ENCODE data around the gene TMEM212. TPM values are rescaled to one million over a fixed set of nuclear protein-coding genes. Genes with fewer than 3 reads are reported as not detected.

Gene TMEM212
- total RNA-seq, 5 donors from 2014 or later (not counting 1 experiment from before 2014, with no cell fraction given) = not detected

DNA sequence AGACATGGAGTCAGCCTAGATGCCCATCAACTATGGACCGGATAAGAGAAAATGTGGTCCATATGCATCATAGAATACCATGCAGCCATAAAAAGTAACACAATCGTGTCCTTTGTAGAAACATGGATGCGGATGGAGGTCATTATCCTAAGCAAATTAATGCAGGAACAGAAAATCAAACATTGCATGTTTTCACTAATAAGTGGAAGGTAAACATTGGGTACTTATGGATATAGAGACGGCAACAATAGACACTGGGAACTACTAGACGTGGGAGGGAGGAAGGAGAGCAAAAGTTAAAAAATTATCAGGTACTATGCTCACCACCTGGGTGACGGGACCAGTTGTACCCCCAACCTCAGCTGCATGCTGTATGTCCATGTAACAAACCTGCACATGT, 35.3 kb upstream of the TMEM212 start:
- no peaks in the 10 kb centered on the region for H3K9me3 ChIP-seq
- H3K4me1 ChIP-seq (ENCODE audit: control insufficient read depth in 1 of 2, extremely low read depth in 1 of 2, insufficient read depth in 2 of 2, low read length in 2 of 2) = peaks cover 0 to 15% of the 10 kb centered on the region in 2 experiments
- no CpG with 5 or more reads among the region's 6 CpGs for WGBS (ENCODE audit: insufficient coverage)
- H3K36me3 Mint-ChIP-seq = no peaks in the 10 kb centered on the region
- no peaks in the 10 kb centered on the region for H3K9me3 Mint-ChIP-seq
- H3K4me3 Mint-ChIP-seq = no peak overlapping the region
- ChIA-PET CTCF (no interaction called here), POLR2A (no interaction called here)
- DNase-seq (no peak), ATAC-seq (replicated peaks in 1 of 4) (no peak)
- H3K27me3 ChIP-seq (replicated peaks in 1 of 2; ENCODE audit: control insufficient read depth in 2 of 2, extremely low read depth in 1 of 2, insufficient read depth in 2 of 2, low read length in 1 of 2) = peaks cover 0 to 14% of the 10 kb centered on the region in 2 experiments
- H3K36me3 ChIP-seq (ENCODE audit: control insufficient read depth in 2 of 2, extremely low read depth in 1 of 2, insufficient read depth in 1 of 2, low read length in 1 of 2) = no peaks in the 10 kb centered on the region
- no peak overlapping the region for H3K27ac ChIP-seq (ENCODE audit: low read length)
- H3K4me1 Mint-ChIP-seq = peaks cover 10 to 17% (median 14%) of the 10 kb centered on the region in 3 donors
- no peak overlapping the region for H3K27ac Mint-ChIP-seq
- H3K27me3 Mint-ChIP-seq = peaks cover 28 to 35% of the 10 kb centered on the region in 2 donors
- no peak overlapping the region for H3K4me3 ChIP-seq (ENCODE audit: control insufficient read depth in 1 of 2, extremely low read depth in 1 of 2, low read length in 1 of 2)

DNA sequence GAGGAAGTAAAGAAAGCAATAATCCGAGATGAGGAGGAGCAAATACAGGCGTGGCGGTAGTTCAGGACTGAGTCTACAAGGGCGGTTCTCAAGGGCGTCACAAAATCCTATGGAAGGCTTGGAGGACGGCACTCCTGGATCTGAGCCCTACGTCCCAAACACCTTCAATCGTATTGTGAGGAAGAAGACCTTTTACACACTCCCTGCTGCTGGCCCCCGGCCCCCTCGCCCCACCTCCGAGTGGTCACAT, 33.6 kb upstream of the TMEM212 start:
- Histone ChIP-seq H3K36me3 (ENCODE audit: control insufficient read depth in 2 of 2, extremely low read depth in 1 of 2, insufficient read depth in 1 of 2, low read length in 1 of 2) (no peaks in the 10 kb centered on the region), H3K27me3 (replicated peaks in 1 of 2; ENCODE audit: control insufficient read depth in 2 of 2, extremely low read depth in 1 of 2, insufficient read depth in 2 of 2, low read length in 1 of 2) (peaks cover 0 to 14% of the 10 kb centered on the region in 2 experiments), H3K9me3 (no peaks in the 10 kb centered on the region), H3K4me1 (ENCODE audit: control insufficient read depth in 1 of 2, extremely low read depth in 1 of 2, insufficient read depth in 2 of 2, low read length in 2 of 2) (peaks cover 0 to 15% of the 10 kb centered on the region in 2 experiments), H3K27ac (ENCODE audit: low read length) (no peak overlapping the region), H3K4me3 (ENCODE audit: control insufficient read depth in 1 of 2, extremely low read depth in 1 of 2, low read length in 1 of 2) (peak overlapping the region; percentile 62 to 85)
- Mint-ChIP-seq H3K9me3 (no peaks in the 10 kb centered on the region), H3K27me3 (peaks cover 28 to 39% of the 10 kb centered on the region in 2 donors), H3K36me3 (no peaks in the 10 kb centered on the region), H3K4me3 (peak overlapping the region; percentile 80 to 84 (median 82)), H3K27ac (peak overlapping the region; percentile 30 to 77), H3K4me1 (peaks cover 10 to 22% (median 19%) of the 10 kb centered on the region in 3 donors)
- ChIA-PET POLR2A (no interaction called here), CTCF (interaction anchor here in 1 of 2 donors (1.5 kb wide), 1 partner anchor 25 kb away, joined by 3 read pairs; no protein-coding TSS in a partner anchor)
- ATAC-seq (replicated peaks in 1 of 4) (peak in 3 of 4 experiments; percentile 12 to 22 (median 21)), DNase-seq (peak in 1 of 35 experiments; percentile 5)
- 8% methylated on average over 5 of the region's 11 CpGs for WGBS (ENCODE audit: insufficient coverage)

DNA sequence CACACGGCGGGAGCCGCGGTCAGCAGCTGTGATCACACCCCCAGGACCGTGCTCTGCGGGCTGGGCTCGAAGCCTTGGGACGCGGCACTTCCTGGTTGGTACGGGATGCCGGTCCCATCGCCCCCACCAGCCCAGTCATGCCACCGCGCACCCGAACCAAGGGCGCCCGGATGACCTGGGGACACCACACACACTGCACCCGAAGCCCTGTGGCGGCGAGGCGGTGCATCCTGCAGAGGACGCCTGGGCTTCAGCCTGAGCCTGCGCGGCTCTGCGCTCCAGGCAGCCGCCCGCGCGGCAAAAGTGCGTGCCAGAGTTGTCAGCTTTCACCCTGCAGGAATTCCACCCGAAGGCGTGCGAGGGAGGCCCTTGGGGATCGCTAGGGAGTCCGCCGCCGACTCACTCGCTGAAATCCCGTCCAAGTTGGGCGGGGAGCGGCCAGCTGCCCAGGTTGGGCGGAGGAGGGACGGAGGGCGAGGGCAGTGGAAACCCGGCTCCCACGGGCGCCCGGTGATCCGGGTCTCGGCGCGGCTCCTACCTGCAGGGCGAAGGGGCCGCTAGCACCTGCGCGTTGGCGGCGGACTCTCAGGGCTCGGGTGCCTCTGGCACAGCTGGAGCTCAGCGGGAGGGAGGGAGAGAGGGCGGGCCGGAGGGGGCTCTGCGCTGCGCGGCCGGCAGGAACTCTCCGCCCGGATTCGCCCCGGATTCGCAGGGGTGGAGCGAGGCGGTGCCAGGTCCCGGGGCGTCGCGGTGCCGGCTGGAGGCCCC, 33.1 kb upstream of the TMEM212 start, which contains the start of gene PLD1:
Gene PLD1, minus strand, starts transcription at position 623 of the 768 bp plus-strand sequence. CDS start 72,432 bp downstream, outside the sequence.
- peak within 1 kb of the TSS; percentile 30 to 77 for H3K27ac Mint-ChIP-seq

DNA sequence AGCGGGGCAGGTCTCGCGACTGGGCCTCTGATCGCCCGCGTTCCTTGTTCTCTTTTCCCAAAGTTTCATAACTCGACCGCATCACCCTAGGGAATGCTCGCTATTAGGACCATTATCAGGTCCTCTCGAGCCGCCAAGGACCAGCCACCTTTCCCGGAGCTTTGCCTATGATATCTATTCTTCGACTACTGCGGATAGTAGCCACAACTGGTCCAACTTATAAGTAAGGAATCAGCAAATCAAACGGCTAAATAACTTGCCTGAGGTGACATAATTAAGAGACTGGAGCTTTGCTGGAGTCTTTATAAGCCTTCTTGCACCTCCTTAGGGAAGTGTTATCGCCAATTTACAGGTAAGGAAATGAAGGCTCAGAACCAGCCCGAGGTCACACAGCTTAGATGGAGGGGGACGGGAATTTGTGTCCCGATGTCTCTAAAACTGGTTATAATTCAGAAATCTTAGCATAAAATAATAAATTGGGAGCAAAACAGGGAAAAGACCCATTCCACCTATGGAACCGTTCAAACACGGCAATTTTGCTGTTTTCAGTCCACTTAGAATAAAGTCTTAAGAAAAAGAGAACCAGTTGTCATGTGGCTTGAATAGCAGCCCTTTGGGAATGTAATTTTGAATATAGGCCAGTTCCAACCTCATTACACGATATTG, 32.4 kb upstream of the TMEM212 start:
- H3K4me1 ChIP-seq (ENCODE audit: control insufficient read depth in 1 of 2, extremely low read depth in 1 of 2, insufficient read depth in 2 of 2, low read length in 2 of 2) = peaks cover 0 to 15% of the 10 kb centered on the region in 2 experiments
- H3K4me3 ChIP-seq (ENCODE audit: control insufficient read depth in 1 of 2, extremely low read depth in 1 of 2, low read length in 1 of 2) = peak overlapping the region; percentile 62 to 85
- peaks cover 0 to 14% of the 10 kb centered on the region in 2 experiments for H3K27me3 ChIP-seq (replicated peaks in 1 of 2; ENCODE audit: control insufficient read depth in 2 of 2, extremely low read depth in 1 of 2, insufficient read depth in 2 of 2, low read length in 1 of 2)
- ChIA-PET POLR2A (no interaction called here), CTCF (interaction anchor here in 1 of 2 donors (0.6 to 1.5 kb wide), 2 partner anchors 23 to 193 kb away, joined by 3 read pairs; no protein-coding TSS in a partner anchor)
- Mint-ChIP-seq H3K36me3 (no peaks in the 10 kb centered on the region), H3K4me1 (peaks cover 10 to 22% (median 19%) of the 10 kb centered on the region in 3 donors), H3K9me3 (no peaks in the 10 kb centered on the region), H3K27me3 (peaks cover 30 to 39% of the 10 kb centered on the region in 2 donors), H3K4me3 (peak overlapping the region; percentile 77 to 82 (median 80)), H3K27ac (peak overlapping the region in 1 of 2 donors; percentile 46)
- DNase-seq (no peak), ATAC-seq (replicated peaks in 1 of 4) (no peak)
- H3K36me3 ChIP-seq (ENCODE audit: control insufficient read depth in 2 of 2, extremely low read depth in 1 of 2, insufficient read depth in 1 of 2, low read length in 1 of 2) = no peaks in the 10 kb centered on the region
- WGBS (ENCODE audit: insufficient coverage) = 8% methylated on average over 13 of the region's 22 CpGs
- no peaks in the 10 kb centered on the region for H3K9me3 ChIP-seq
- H3K27ac ChIP-seq (ENCODE audit: low read length) = no peak overlapping the region

More for the DNA sequence above, 33.1 kb upstream of the TMEM212 start, which contains the start of gene PLD1:
- peaks cover 0 to 14% of the 10 kb centered on the region in 2 experiments for H3K27me3 ChIP-seq (replicated peaks in 1 of 2; ENCODE audit: control insufficient read depth in 2 of 2, extremely low read depth in 1 of 2, insufficient read depth in 2 of 2, low read length in 1 of 2)
- ChIA-PET CTCF (interaction anchor here in 1 of 2 donors (0.6 to 1.5 kb wide), 2 partner anchors 24 to 193 kb away, joined by 3 read pairs; no protein-coding TSS in a partner anchor), POLR2A (interaction anchor here in 1 of 2 donors (0.6 kb wide), 1 partner anchor 782 kb away, joined by 3 read pairs; no protein-coding TSS in a partner anchor)
- Mint-ChIP-seq H3K27me3 (peaks cover 28 to 39% of the 10 kb centered on the region in 2 donors), H3K4me3 (peak within 1 kb of the TSS; percentile 80 to 84 (median 82)), H3K36me3 (no peaks in the 10 kb centered on the region), H3K9me3 (no peaks in the 10 kb centered on the region), H3K4me1 (peaks cover 10 to 22% (median 19%) of the 10 kb centered on the region in 3 donors)
- ATAC-seq (replicated peaks in 1 of 4) = peak; percentile 81 to 89 (median 88)
- H3K9me3 ChIP-seq = no peaks in the 10 kb centered on the region
- under 1% methylated on average over 78 of the region's 78 CpGs for WGBS (ENCODE audit: insufficient coverage)
- peak within 1 kb of the TSS; percentile 62 to 85 for H3K4me3 ChIP-seq (ENCODE audit: control insufficient read depth in 1 of 2, extremely low read depth in 1 of 2, low read length in 1 of 2)
- DNase-seq = peak; percentile 10 to 53 (median 36)
- no peaks in the 10 kb centered on the region for H3K36me3 ChIP-seq (ENCODE audit: control insufficient read depth in 2 of 2, extremely low read depth in 1 of 2, insufficient read depth in 1 of 2, low read length in 1 of 2)
- H3K4me1 ChIP-seq (ENCODE audit: control insufficient read depth in 1 of 2, extremely low read depth in 1 of 2, insufficient read depth in 2 of 2, low read length in 2 of 2) = peaks cover 0 to 15% of the 10 kb centered on the region in 2 experiments
- no peak within 1 kb of the TSS for H3K27ac ChIP-seq (ENCODE audit: low read length)

DNA sequence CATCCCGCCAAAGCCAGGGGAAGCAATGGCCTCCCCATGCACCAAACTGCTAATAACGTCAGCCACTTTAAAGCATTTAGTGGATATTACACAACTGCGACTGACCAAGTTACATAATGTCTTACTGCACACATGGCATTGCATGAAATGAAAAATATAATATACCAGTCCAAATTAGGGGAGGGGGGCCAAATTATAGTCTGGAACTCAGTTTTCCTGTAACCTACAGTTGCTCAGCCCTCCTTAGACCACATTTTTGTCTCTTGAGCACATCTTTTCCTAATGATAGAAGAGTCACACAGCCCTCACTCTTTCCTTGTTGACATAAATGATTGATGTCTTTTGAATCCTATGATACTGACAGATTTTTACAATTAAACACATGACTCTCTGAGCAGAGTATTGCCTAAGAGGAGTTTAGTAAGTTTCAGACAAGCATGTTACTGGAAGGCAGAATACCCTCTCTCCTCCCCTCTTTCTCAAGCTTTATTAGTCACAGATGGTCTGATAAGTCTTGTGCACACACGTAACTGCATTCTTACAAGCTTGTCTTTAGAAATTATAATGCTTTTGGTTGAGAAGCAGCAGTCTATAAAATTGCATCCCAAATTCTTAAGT, 31.7 kb upstream of the TMEM212 start:
- no peak overlapping the region for H3K27ac Mint-ChIP-seq
- no CpG with 5 or more reads among the region's 4 CpGs for WGBS (ENCODE audit: insufficient coverage)

DNA sequence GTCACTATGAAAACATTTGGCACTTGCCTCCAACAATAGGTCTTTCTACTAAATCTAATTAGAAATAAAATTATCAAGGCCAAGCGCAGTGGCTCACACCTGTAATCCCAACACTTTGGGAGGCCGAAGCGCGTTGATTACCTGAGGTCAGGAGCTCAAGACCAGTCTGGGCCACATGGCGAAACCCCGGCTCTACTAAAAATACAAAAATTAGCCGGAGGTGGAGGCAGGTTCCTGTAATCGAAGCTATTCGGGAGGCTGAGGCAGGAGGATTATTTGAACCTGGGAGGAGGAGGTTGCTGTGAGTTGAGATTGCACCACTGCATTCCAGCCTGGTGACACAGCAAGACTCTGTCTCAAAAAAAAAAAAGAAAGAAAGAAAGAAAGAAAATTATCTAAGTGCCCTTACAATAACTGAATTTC, 31.2 kb upstream of the TMEM212 start:
- H3K27ac ChIP-seq (ENCODE audit: low read length) = no peak overlapping the region
- ATAC-seq (replicated peaks in 1 of 4) (no peak), DNase-seq (no peak)
- H3K4me1 ChIP-seq (ENCODE audit: control insufficient read depth in 1 of 2, extremely low read depth in 1 of 2, insufficient read depth in 2 of 2, low read length in 2 of 2) = peaks cover 0 to 15% of the 10 kb centered on the region in 2 experiments
- ChIA-PET POLR2A (no interaction called here), CTCF (no interaction called here)
- WGBS (ENCODE audit: insufficient coverage) = 100% methylated on average over 6 of the region's 9 CpGs
- peaks cover 0 to 14% of the 10 kb centered on the region in 2 experiments for H3K27me3 ChIP-seq (replicated peaks in 1 of 2; ENCODE audit: control insufficient read depth in 2 of 2, extremely low read depth in 1 of 2, insufficient read depth in 2 of 2, low read length in 1 of 2)
- Mint-ChIP-seq H3K4me3 (peak overlapping the region in 1 of 3 donors; percentile 80), H3K36me3 (no peaks in the 10 kb centered on the region), H3K27ac (no peak overlapping the region), H3K4me1 (peaks cover 10 to 22% (median 19%) of the 10 kb centered on the region in 3 donors), H3K9me3 (no peaks in the 10 kb centered on the region), H3K27me3 (peaks cover 30 to 44% of the 10 kb centered on the region in 2 donors)
- H3K9me3 ChIP-seq = no peaks in the 10 kb centered on the region
- no peaks in the 10 kb centered on the region for H3K36me3 ChIP-seq (ENCODE audit: control insufficient read depth in 2 of 2, extremely low read depth in 1 of 2, insufficient read depth in 1 of 2, low read length in 1 of 2)
- H3K4me3 ChIP-seq (ENCODE audit: control insufficient read depth in 1 of 2, extremely low read depth in 1 of 2, low read length in 1 of 2) = no peak overlapping the region

More for the DNA sequence above, 31.7 kb upstream of the TMEM212 start:
- ATAC-seq (replicated peaks in 1 of 4) = no peak
- peaks cover 10 to 22% (median 19%) of the 10 kb centered on the region in 3 donors for H3K4me1 Mint-ChIP-seq
- no peaks in the 10 kb centered on the region for H3K9me3 ChIP-seq
- ChIA-PET POLR2A (no interaction called here), CTCF (no interaction called here)
- H3K9me3 Mint-ChIP-seq = no peaks in the 10 kb centered on the region
- peaks cover 0 to 14% of the 10 kb centered on the region in 2 experiments for H3K27me3 ChIP-seq (replicated peaks in 1 of 2; ENCODE audit: control insufficient read depth in 2 of 2, extremely low read depth in 1 of 2, insufficient read depth in 2 of 2, low read length in 1 of 2)
- H3K4me3 Mint-ChIP-seq = peak overlapping the region in 1 of 3 donors; percentile 80
- no peak for DNase-seq
- no peak overlapping the region for H3K27ac ChIP-seq (ENCODE audit: low read length)
- peaks cover 30 to 43% of the 10 kb centered on the region in 2 donors for H3K27me3 Mint-ChIP-seq
- peaks cover 0 to 15% of the 10 kb centered on the region in 2 experiments for H3K4me1 ChIP-seq (ENCODE audit: control insufficient read depth in 1 of 2, extremely low read depth in 1 of 2, insufficient read depth in 2 of 2, low read length in 2 of 2)
- no peaks in the 10 kb centered on the region for H3K36me3 Mint-ChIP-seq
- no peaks in the 10 kb centered on the region for H3K36me3 ChIP-seq (ENCODE audit: control insufficient read depth in 2 of 2, extremely low read depth in 1 of 2, insufficient read depth in 1 of 2, low read length in 1 of 2)
- no peak overlapping the region for H3K4me3 ChIP-seq (ENCODE audit: control insufficient read depth in 1 of 2, extremely low read depth in 1 of 2, low read length in 1 of 2)

Measured in T-cell (primary cell).